Central memory CD8-positive, alpha-beta T cell (primary cell): ENCODE measurements around the gene SHANK2.

ENCODE experiments used
- ATAC-seq: fragments of 150-1000 bp; cut with Tn5 transposase; replicated peaks from 2 replicates; pipeline ENCODE4 v1.10.0; 2022; ENCODE audit warnings: mild to moderate bottlenecking, moderate FRiP score, moderate number of reproducible peaks; ENCODE audit not compliant: poor library complexity, severe bottlenecking; ENCODE audit errors: extremely low read depth
- DNase-seq, 2 donors: peaks; one replicate each; pipeline ENCODE4 v3.0.0; 2021; ENCODE audit warnings: low spot score in 2 of 2
- H3K27ac Mint-ChIP-seq: one replicate; pipeline ENCODE4 v1.8.0; 2022; ENCODE audit warnings: low read depth, mild to moderate bottlenecking, moderate library complexity, mixed read lengths
- H3K27me3 Mint-ChIP-seq: one replicate; pipeline ENCODE4 v1.8.0; 2022; ENCODE audit warnings: mixed read lengths
- H3K36me3 Mint-ChIP-seq: one replicate; pipeline ENCODE4 v1.8.0; 2022; ENCODE audit warnings: mild to moderate bottlenecking, moderate library complexity, mixed read lengths; ENCODE audit not compliant: insufficient read depth
- H3K4me1 Mint-ChIP-seq: one replicate; pipeline ENCODE4 v1.8.0; 2022; ENCODE audit warnings: mixed read lengths
- H3K4me3 Mint-ChIP-seq: one replicate; pipeline ENCODE4 v1.8.0; 2022; ENCODE audit warnings: mild to moderate bottlenecking, moderate library complexity, mixed read lengths
- H3K9me3 Mint-ChIP-seq: one replicate; pipeline ENCODE4 v1.8.0; 2022; ENCODE audit warnings: mixed read lengths

SHANK2 gene

GRCh38 chr11:71206186-71206585 lies 46.2 kb downstream of the SHANK2 start:
- Mint-ChIP-seq H3K9me3 (no peaks in the 10 kb centered on the region), H3K4me3 (no peak overlapping the region), H3K4me1 (no peaks in the 10 kb centered on the region), H3K27ac (no peak overlapping the region), H3K36me3 (no peaks in the 10 kb centered on the region), H3K27me3 (peaks cover 9% of the 10 kb centered on the region)
- no peak for ATAC-seq
- DNase-seq, result no peak

GRCh38 chr11:71204748-71205664 lies 47.4 kb downstream of the SHANK2 start:
- H3K4me1 Mint-ChIP-seq, result no peaks in the 10 kb centered on the region
- H3K9me3 Mint-ChIP-seq, result no peaks in the 10 kb centered on the region
- ATAC-seq (no peak), DNase-seq (no peak)
- no peak overlapping the region for H3K4me3 Mint-ChIP-seq
- peaks cover 9% of the 10 kb centered on the region for H3K27me3 Mint-ChIP-seq
- no peaks in the 10 kb centered on the region for H3K36me3 Mint-ChIP-seq
- H3K27ac Mint-ChIP-seq, result no peak overlapping the region

GRCh38 chr11:71204294-71204693 lies 48.1 kb downstream of the SHANK2 start:
- ATAC-seq, result no peak
- Mint-ChIP-seq H3K27me3 (peaks cover 9% of the 10 kb centered on the region), H3K9me3 (no peaks in the 10 kb centered on the region), H3K4me3 (no peak overlapping the region), H3K36me3 (no peaks in the 10 kb centered on the region), H3K27ac (no peak overlapping the region), H3K4me1 (no peaks in the 10 kb centered on the region)
- DNase-seq, result no peak

GRCh38 chr11:71203681-71204080 lies 48.7 kb downstream of the SHANK2 start:
- H3K27me3 Mint-ChIP-seq, result peaks cover 9% of the 10 kb centered on the region
- H3K4me1 Mint-ChIP-seq, result no peaks in the 10 kb centered on the region
- H3K27ac Mint-ChIP-seq, result no peak overlapping the region

GRCh38 chr11:71202966-71203365 lies 49.4 kb downstream of the SHANK2 start:
- Mint-ChIP-seq H3K4me1 (no peaks in the 10 kb centered on the region), H3K4me3 (no peak overlapping the region)

More at GRCh38 chr11:71203681-71204080, 48.7 kb downstream of the SHANK2 start:
- Mint-ChIP-seq H3K4me3 (no peak overlapping the region), H3K9me3 (no peaks in the 10 kb centered on the region), H3K36me3 (no peaks in the 10 kb centered on the region)
- ATAC-seq (no peak), DNase-seq (no peak)

GRCh38 chr11:71202598-71202944 lies 49.8 kb downstream of the SHANK2 start:
- Mint-ChIP-seq H3K9me3 (no peaks in the 10 kb centered on the region), H3K36me3 (no peaks in the 10 kb centered on the region), H3K27ac (no peak overlapping the region), H3K4me1 (no peaks in the 10 kb centered on the region), H3K27me3 (peaks cover 4% of the 10 kb centered on the region), H3K4me3 (no peak overlapping the region)
- DNase-seq (no peak), ATAC-seq (no peak)

More at GRCh38 chr11:71202966-71203365, 49.4 kb downstream of the SHANK2 start:
- no peak overlapping the region for H3K27ac Mint-ChIP-seq
- no peaks in the 10 kb centered on the region for H3K9me3 Mint-ChIP-seq
- ATAC-seq (no peak), DNase-seq (no peak)
- H3K36me3 Mint-ChIP-seq, result no peaks in the 10 kb centered on the region
- H3K27me3 Mint-ChIP-seq, result peaks cover 8% of the 10 kb centered on the region
